OCI-LY7 (cell line): ENCODE data around the gene HHIP. TPM values are rescaled to one million over a fixed set of nuclear protein-coding genes. Genes with fewer than 3 reads are reported as not detected.

Source experiments
- BruUV-seq: library from RNA; stranded (reverse); fragments of 400-500 nt; replicated peaks from 2 replicates; lab custom pipeline; 2021; lab: Mats Ljungman, UMichigan
- CTCF ChIA-PET: fragments of 300-600 bp; sonication (Branson Sonifier 250); formaldehyde crosslinking; loops from one replicate; lab custom pipeline; 2022; ENCODE audit warnings: antibody characterized with exemption; ENCODE audit not compliant: unreplicated experiment; lab: Charles Lee
- POLR2A ChIA-PET: fragments of 300-600 bp; sonication (Branson Sonifier 250); formaldehyde crosslinking; loops from one replicate; lab custom pipeline; 2022; ENCODE audit warnings: antibody characterized with exemption; lab: Charles Lee
- DNase-seq: peaks from one replicate; pipeline ENCODE4 v3.0.0-alpha.2; 2015; ENCODE audit warnings: low spot score
- H2AFZ ChIP-seq: fragments of 200-600 bp; sonication (generic), shearing (Covaris generic); 2 replicates; pipeline ENCODE4 v1.6.1; 2014; ENCODE audit warnings: mild to moderate bottlenecking, antibody characterized with exemption, low read length, moderate library complexity
- H3K27ac ChIP-seq: fragments of 200-600 bp; sonication (generic); 2 replicates; pipeline ENCODE4 v1.5.1; 2014; ENCODE audit warnings: mixed run types, low read depth, mild to moderate bottlenecking, moderate library complexity, low read length, inconsistent platforms; ENCODE audit not compliant: poor library complexity, severe bottlenecking
- H3K36me3 ChIP-seq: fragments of 200-600 bp; sonication (generic); 2 replicates; pipeline ENCODE4 v1.6.1; 2014; ENCODE audit warnings: mild to moderate bottlenecking, antibody characterized with exemption, low read length, moderate library complexity, mixed read lengths; ENCODE audit not compliant: insufficient read depth
- H3K4me1 ChIP-seq: fragments of 200-600 bp; sonication (generic); 2 replicates; pipeline ENCODE4 v1.5.1; 2014; ENCODE audit warnings: mild to moderate bottlenecking, low read length; ENCODE audit not compliant: insufficient read depth, poor library complexity, severe bottlenecking
- H3K4me2 ChIP-seq: fragments of 200-600 bp; sonication (generic); 2 replicates; pipeline ENCODE4 v1.6.1; 2014; ENCODE audit warnings: mild to moderate bottlenecking, low read length
- H3K4me3 ChIP-seq: fragments of 200-600 bp; sonication (generic); 2 replicates; pipeline ENCODE4 v1.5.1; 2014; ENCODE audit warnings: mild to moderate bottlenecking, low read depth, low read length; ENCODE audit not compliant: poor library complexity, severe bottlenecking
- H3K79me2 ChIP-seq: fragments of 200-600 bp; sonication (generic); 2 replicates; pipeline ENCODE4 v1.6.1; 2016; ENCODE audit warnings: low read depth, mild to moderate bottlenecking, low read length, moderate library complexity, mixed read lengths; ENCODE audit not compliant: insufficient read depth
- H3K9me2 ChIP-seq: fragments of 200-600 bp; sonication (generic); 2 replicates; pipeline ENCODE4 v1.6.1; 2016; ENCODE audit warnings: mild to moderate bottlenecking, low read length, mixed read lengths; ENCODE audit not compliant: insufficient read depth
- H3K9me3 ChIP-seq: fragments of 200-600 bp; sonication (generic); 2 replicates; pipeline ENCODE4 v1.6.1; 2014; ENCODE audit warnings: mild to moderate bottlenecking, mixed run types, low read length, mixed read lengths
- H4K20me1 ChIP-seq: fragments of 200-600 bp; sonication (generic); 2 replicates; pipeline ENCODE4 v1.6.1; 2014; ENCODE audit warnings: mild to moderate bottlenecking, antibody characterized with exemption, low read length, moderate library complexity, mixed read lengths; ENCODE audit not compliant: insufficient read depth
- EZH2phosphoT487 ChIP-seq: fragments of 200-600 bp; sonication (generic); IDR thresholded peaks from 2 replicates; pipeline ENCODE4 v1.6.1; 2018; ENCODE audit warnings: low read depth, borderline replicate concordance, mild to moderate bottlenecking, mixed run types, antibody characterized with exemption, low read length, moderate library complexity, mixed read lengths
- intact Hi-C: fragments of 100-400 bp; cut with micrococcal nuclease; formaldehyde crosslinking; loops from one replicate; pipeline ENCODE4 v1.10.0; 2022; ENCODE audit not compliant: unreplicated experiment
- total RNA-seq, 2 experiments: library from RNA; depleted of rRNA in 1 of 2; stranded (reverse); fragments of >200 nt in 1 of 2; shearing (Covaris generic) in 1 of 2; gene quantifications; 2 replicates each; pipeline ENCODE4 v1.2.3, GENCODE V29; 2014 to 2022
- TF ChIP-seq, protein P1 (sequence below): fragments of 200-600 bp; sonication (generic); conservative IDR thresholded peaks from 2 replicates; pipeline ENCODE4 v1.5.1; 2014; ENCODE audit warnings: mild to moderate bottlenecking, antibody characterized with exemption, low read length, moderate library complexity, mixed read lengths

HHIP gene
- total RNA-seq, 2 experiments from 2014 or later = not detected

DNA sequence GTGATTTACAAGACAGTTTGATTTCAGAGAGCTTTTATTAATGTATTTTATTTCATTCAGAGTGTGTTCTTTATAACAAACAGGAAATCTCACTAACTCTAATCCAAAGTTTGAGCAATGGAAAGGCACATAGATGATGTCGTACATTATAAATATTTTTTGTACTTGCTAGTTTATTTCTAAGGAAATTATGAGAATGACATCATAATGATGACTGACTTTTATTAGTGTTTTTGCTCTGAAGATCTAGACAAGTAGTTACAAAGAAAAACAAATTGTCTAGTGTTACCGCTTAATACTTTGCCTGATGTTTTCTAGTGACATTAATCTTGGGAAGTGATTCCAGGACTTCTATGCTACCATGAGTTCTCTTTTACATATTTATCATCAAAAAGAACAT, 43.2 kb downstream of the HHIP start:
- POLR2A ChIA-PET = no interaction called here
- no peak overlapping the region for H3K4me2 ChIP-seq
- no peak overlapping the region for H3K4me3 ChIP-seq
- no peaks in the 10 kb centered on the region for H3K9me2 ChIP-seq
- H4K20me1 ChIP-seq = no peaks in the 10 kb centered on the region
- no peak for TF ChIP-seq EZH2phosphoT487
- TF ChIP-seq, protein P1, sequence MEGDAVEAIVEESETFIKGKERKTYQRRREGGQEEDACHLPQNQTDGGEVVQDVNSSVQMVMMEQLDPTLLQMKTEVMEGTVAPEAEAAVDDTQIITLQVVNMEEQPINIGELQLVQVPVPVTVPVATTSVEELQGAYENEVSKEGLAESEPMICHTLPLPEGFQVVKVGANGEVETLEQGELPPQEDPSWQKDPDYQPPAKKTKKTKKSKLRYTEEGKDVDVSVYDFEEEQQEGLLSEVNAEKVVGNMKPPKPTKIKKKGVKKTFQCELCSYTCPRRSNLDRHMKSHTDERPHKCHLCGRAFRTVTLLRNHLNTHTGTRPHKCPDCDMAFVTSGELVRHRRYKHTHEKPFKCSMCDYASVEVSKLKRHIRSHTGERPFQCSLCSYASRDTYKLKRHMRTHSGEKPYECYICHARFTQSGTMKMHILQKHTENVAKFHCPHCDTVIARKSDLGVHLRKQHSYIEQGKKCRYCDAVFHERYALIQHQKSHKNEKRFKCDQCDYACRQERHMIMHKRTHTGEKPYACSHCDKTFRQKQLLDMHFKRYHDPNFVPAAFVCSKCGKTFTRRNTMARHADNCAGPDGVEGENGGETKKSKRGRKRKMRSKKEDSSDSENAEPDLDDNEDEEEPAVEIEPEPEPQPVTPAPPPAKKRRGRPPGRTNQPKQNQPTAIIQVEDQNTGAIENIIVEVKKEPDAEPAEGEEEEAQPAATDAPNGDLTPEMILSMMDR = no peak
- no TSS peak for BruUV-seq
- no peaks in the 10 kb centered on the region for H3K79me2 ChIP-seq
- H3K27ac ChIP-seq = no peak overlapping the region
- no peaks in the 10 kb centered on the region for H3K36me3 ChIP-seq
- CTCF ChIA-PET = no interaction called here
- intact Hi-C loops = no loop called here
- no peak overlapping the region for H2AFZ ChIP-seq
- no peaks in the 10 kb centered on the region for H3K9me3 ChIP-seq
- DNase-seq = no peak
- H3K4me1 ChIP-seq = no peaks in the 10 kb centered on the region

DNA sequence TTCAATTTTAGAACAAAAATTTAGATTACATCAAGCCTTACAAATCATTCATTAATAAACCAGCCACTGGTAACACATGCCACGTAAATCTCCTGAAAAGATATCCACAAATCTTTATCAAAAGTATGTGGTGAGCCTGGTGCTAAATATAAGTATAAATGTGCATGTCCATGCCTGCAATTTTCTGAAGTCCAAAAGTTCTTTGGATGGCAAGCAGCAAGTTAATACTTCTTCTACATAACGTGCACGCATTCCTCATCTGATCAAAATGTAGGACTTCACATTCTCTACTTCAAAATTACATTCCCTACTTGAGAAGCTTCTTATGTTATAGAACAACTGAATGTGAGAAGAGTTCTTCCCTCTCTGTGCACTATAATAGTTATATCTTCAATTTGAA, 49.8 kb downstream of the HHIP start:
- CTCF ChIA-PET = no interaction called here
- DNase-seq = no peak
- no peak overlapping the region for H3K4me2 ChIP-seq
- no peak overlapping the region for H2AFZ ChIP-seq
- no peaks in the 10 kb centered on the region for H3K9me2 ChIP-seq
- H3K9me3 ChIP-seq = no peaks in the 10 kb centered on the region
- no peaks in the 10 kb centered on the region for H3K79me2 ChIP-seq
- no peaks in the 10 kb centered on the region for H3K36me3 ChIP-seq
- no peak overlapping the region for H3K4me3 ChIP-seq
- intact Hi-C loops = no loop called here
- no TSS peak for BruUV-seq
- TF ChIP-seq, protein P1 = no peak
- TF ChIP-seq EZH2phosphoT487 = no peak
- H3K4me1 ChIP-seq = no peaks in the 10 kb centered on the region
- H4K20me1 ChIP-seq = no peaks in the 10 kb centered on the region
- H3K27ac ChIP-seq = no peak overlapping the region
- POLR2A ChIA-PET = no interaction called here

DNA sequence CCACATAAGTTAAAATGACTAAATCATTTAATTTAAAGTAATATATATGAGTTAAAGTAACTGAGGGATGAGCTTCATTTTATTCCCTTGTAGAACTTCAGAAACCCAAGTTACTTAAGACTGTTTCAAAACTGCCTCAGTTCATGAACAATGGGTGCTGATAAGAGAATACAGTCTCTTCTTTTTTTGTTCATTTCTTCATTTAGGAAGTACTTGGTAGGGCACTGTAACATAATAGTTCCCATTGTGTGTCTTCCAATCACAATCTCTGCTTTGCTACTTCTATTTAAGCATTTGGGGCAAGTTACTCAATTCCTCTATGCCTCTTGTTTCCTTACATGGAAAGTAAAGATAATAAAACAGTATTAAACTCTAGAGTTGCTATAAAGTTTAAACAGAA, 50.4 kb downstream of the HHIP start:
- DNase-seq = no peak
- no peak overlapping the region for H2AFZ ChIP-seq
- H3K4me3 ChIP-seq = no peak overlapping the region
- no peaks in the 10 kb centered on the region for H3K4me1 ChIP-seq
- H3K9me2 ChIP-seq = no peaks in the 10 kb centered on the region
- TF ChIP-seq, protein P1 = no peak
- no peak for TF ChIP-seq EZH2phosphoT487
- H3K9me3 ChIP-seq = no peaks in the 10 kb centered on the region
- intact Hi-C loops = no loop called here
- H3K27ac ChIP-seq = no peak overlapping the region
- H3K4me2 ChIP-seq = no peak overlapping the region
- POLR2A ChIA-PET = interaction anchor here (0.7 kb wide), 1 partner anchor 396 kb away, joined by 3 read pairs; no protein-coding TSS in a partner anchor
- H3K36me3 ChIP-seq = no peaks in the 10 kb centered on the region
- H4K20me1 ChIP-seq = no peaks in the 10 kb centered on the region
- CTCF ChIA-PET = interaction anchor here (0.5 kb wide), 1 partner anchor 185 kb away, joined by 3 read pairs; no protein-coding TSS in a partner anchor
- H3K79me2 ChIP-seq = no peaks in the 10 kb centered on the region
- BruUV-seq = no TSS peak
